RWPE1 (cell line): Measurements from ENCODE around the gene SLC16A2.

Source experiments
- CTCF ChIA-PET: fragments of 350-600 bp; sonication (Branson Sonifier 250); formaldehyde crosslinking; extraction: SDS; loops from one replicate; lab custom pipeline; 2021; lab: Yijun Ruan, JAX
- POLR2A ChIA-PET: fragments of 400-600 bp; formaldehyde crosslinking; extraction: SDS; loops from one replicate; lab custom pipeline; 2020; ENCODE audit warnings: antibody characterized with exemption; ENCODE audit not compliant: low non-redundant PET; lab: Yijun Ruan, JAX
- DNase-seq: peaks from one replicate; pipeline ENCODE4 v3.0.0; 2012; ENCODE audit warnings: low spot score
- H3K27ac ChIP-seq: fragments of 450-650 bp; 2 replicates; pipeline ENCODE4 v1.5.1; 2017
- TF ChIP-seq, protein P1 (sequence below): fragments of 450-650 bp; conservative IDR thresholded peaks from 2 replicates; pipeline ENCODE4 v1.5.1; 2017; ENCODE audit warnings: low read depth, mild to moderate bottlenecking

The SLC16A2 gene

DNA sequence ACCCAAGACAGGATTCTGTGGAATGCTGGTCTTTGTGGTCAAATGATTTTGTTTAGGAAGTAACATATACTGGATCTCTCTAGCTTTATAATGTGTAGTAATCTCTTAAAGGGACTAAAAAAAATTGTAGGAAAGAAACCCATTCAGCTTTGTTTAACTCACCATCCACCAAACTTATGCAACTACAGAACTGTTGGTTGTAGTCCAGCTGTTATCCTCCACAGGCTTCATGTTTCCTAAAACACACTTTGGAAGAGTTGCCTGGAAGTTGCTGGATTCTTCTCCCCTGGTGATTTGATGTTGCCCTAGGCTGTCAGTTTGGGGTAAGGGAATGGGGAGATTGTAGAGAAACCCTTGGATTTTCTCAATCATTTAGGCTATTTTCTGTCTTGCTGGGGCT, 103.8 kb downstream of the SLC16A2 start:
- no peak overlapping the region for H3K27ac ChIP-seq
- TF ChIP-seq, protein P1, sequence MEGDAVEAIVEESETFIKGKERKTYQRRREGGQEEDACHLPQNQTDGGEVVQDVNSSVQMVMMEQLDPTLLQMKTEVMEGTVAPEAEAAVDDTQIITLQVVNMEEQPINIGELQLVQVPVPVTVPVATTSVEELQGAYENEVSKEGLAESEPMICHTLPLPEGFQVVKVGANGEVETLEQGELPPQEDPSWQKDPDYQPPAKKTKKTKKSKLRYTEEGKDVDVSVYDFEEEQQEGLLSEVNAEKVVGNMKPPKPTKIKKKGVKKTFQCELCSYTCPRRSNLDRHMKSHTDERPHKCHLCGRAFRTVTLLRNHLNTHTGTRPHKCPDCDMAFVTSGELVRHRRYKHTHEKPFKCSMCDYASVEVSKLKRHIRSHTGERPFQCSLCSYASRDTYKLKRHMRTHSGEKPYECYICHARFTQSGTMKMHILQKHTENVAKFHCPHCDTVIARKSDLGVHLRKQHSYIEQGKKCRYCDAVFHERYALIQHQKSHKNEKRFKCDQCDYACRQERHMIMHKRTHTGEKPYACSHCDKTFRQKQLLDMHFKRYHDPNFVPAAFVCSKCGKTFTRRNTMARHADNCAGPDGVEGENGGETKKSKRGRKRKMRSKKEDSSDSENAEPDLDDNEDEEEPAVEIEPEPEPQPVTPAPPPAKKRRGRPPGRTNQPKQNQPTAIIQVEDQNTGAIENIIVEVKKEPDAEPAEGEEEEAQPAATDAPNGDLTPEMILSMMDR = no peak
- POLR2A ChIA-PET = no interaction called here
- no peak for DNase-seq
- CTCF ChIA-PET = no interaction called here

DNA sequence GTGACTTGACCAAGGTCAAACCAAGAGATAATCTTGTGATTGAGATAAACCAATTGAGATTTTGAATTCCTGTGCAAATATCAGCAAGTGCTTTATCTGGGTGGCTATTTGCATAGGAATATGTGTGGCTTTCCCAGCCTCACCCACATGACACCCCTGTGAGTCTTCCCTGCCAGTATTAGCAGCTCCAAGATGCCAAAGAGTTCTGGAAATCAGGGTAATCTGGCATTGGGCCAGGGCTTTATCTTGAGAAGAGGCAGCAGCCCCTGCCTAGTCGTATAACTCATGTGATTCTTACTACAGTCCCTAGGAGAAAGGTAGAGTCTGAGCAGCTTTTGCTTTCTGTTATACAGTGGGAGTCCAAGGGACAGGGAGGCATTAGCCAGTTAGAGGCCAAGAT, 105.5 kb downstream of the SLC16A2 start:
- TF ChIP-seq, protein P1 = no peak
- CTCF ChIA-PET = no interaction called here
- POLR2A ChIA-PET = no interaction called here
- no peak overlapping the region for H3K27ac ChIP-seq
- DNase-seq = no peak

DNA sequence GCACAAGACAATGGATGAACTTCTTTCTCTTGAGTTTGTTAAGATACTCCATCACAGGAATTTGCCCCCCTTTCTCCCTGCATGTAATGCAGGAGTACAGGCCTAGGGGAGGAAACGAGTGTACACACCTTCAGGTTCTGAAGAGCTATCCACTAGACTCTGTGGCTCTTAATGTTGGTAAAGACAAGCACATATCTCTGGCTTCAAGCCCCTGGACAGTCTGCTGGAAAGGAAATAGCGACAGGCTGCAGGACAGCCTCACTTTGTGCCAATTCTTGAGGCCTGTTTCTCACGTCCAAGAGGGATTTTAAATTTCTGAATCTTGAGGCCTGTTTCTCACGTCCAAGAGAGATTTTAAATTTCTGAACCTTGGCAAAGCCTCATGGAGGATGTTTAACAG, 106.1 kb downstream of the SLC16A2 start:
- DNase-seq = no peak
- POLR2A ChIA-PET = no interaction called here
- CTCF ChIA-PET = no interaction called here
- TF ChIP-seq, protein P1 = no peak
- H3K27ac ChIP-seq = no peak overlapping the region

DNA sequence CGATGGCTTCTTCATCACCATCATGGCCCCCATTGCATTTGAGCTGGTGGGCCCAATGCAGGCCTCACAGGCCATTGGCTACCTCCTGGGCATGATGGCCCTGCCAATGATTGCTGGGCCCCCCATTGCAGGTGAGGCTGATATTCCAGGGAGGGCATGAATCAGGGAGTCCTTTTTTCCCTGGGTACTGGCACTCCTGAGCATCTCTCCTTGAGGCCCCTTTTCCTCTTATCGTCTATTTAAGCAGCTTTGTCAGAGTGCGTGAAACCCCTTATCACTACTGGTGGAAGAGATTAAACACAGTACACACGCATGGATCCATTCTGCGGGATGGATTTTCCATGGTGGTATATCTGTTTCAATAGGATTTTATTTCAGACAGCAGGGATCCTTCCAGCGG, 108.0 kb downstream of the SLC16A2 start:
- TF ChIP-seq, protein P1 = no peak
- DNase-seq = no peak
- H3K27ac ChIP-seq = no peak overlapping the region
- ChIA-PET POLR2A (no interaction called here), CTCF (no interaction called here)

DNA sequence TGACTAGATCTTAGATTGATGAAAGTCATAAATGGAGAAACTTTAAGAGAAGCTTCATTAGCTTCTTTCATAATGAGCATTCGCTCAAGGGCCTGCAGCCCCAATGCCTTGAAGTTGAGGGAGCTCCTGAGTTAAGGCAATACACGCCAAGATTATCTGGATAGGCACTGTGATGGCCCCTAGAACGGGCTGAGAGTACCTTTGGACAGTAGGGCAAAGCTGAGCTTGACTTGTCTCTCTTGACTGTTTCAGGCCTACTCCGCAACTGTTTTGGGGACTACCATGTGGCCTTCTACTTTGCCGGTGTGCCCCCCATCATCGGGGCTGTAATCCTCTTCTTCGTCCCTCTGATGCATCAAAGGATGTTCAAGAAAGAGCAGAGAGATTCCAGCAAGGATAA, 109.8 kb downstream of the SLC16A2 start:
- POLR2A ChIA-PET = no interaction called here
- CTCF ChIA-PET = no interaction called here
- TF ChIP-seq, protein P1 = no peak
- DNase-seq = no peak
- H3K27ac ChIP-seq = no peak overlapping the region

DNA sequence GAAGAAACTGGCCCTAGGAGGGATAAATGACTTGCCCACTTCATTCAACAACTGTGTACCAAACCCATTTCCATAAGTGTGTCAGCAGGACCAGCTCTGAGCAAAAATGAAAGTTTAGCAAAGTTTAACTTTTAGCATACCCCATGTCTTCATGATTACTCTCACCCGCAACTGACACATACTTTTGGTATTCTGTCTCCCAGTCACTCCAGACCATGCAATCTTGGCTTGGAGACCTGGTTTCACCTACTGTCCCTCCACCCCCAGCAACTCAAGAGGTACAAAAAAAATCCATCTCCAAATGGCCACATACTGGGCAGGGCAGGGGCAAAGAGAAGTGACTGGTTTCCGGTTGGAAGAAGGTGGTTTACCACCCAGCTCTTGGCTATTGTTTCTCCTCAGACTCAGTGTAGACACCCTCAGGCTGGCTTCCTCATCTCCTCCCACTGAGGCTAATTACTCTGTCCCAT, 113.3 kb downstream of the SLC16A2 start:
- CTCF ChIA-PET = interaction anchor here (0.6 to 1.2 kb wide), 4 partner anchors 86 to 306 kb away, joined by 4 to 5 read pairs (median 4); no protein-coding TSS in a partner anchor
- POLR2A ChIA-PET = no interaction called here
- no peak overlapping the region for H3K27ac ChIP-seq
- DNase-seq = no peak
- TF ChIP-seq, protein P1 = no peak
